IPS-18c (cell line): ENCODE data around the gene SMU1.

ENCODE experiments used
- H3K4me3 ChIP-seq: 2 replicates; pipeline ENCODE4 v1.7.0; 2013; ENCODE audit warnings: low read depth, mild to moderate bottlenecking, low read length, moderate library complexity; ENCODE audit not compliant: insufficient read depth
- H3K9me3 ChIP-seq: one replicate; pipeline ENCODE4 v1.6.1; 2013; ENCODE audit warnings: mild to moderate bottlenecking, low read length, moderate library complexity; ENCODE audit not compliant: control insufficient read depth, insufficient read depth

Gene SMU1

DNA sequence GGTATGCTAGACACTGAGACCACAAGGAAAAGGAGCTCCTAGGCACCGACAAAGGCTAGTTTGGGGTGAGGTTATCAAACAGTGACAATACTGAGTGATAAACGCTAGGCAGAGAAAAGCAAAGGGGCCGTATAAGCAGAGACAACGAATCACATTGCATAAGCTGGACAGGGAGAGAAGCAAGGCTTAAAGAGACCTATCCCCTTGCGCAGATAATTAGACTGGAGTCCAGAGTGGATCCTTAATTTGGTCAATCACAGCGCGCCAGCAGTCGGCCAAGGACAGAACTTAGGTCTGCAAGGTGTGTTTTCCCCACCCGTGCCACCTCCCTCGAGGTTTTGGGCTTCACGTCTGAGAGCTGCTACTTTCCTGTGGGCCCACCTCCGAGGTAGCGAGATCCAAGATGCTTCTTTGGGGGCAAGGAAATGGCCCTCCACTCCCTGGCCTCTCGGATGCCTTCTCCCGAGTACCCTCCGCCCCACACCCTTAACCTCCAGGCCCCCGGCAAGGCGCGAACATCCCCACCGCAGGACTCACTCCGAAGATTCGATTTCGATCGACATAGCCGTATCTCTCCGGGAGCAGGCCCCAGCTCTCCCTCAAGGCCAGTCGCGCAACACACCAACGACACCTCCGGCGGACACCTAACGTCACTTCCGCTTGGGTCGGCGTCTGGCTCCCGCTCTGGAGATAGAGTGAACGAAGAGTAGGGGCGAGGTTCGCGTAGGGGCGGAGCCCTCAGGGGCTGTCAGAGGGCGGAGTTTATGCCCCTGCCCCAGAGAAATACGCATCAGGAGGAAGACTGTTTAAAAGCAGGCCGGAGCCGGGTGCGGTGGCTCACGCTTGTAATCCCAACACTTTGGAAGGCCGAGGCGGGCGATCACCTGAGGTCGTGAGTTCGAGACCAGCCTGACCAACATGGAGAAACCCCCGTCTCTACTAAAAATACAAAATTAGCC, at the start of gene SMU1:
TSS of gene SMU1 (minus strand) at position 629 of the 959 bp plus-strand sequence. CDS start at position 563, 66 bp downstream.
- no peaks in the 10 kb centered on the region for H3K9me3 ChIP-seq

DNA sequence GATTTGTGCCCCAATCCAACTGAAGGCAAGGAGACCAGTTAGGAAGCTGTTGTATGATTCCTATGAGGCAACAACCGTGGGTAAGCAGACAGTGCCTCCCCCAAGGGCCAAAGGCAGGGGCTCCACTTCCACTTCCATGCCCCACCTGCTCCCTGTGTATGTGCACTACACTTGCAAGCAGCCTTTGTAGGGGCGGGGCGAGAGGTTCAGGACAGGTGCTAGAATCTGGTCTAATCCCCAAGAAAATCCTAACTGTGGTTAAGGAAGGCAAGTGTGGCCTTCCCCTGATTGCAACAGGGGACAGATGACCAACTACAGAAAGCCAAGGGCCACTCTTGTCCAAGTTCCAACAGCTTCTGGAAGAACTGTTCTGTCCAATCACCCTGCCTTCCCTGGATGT, 49.0 kb upstream of the SMU1 start:
- no peak overlapping the region for H3K4me3 ChIP-seq
- no peaks in the 10 kb centered on the region for H3K9me3 ChIP-seq

More for the DNA sequence above, at the start of gene SMU1:
- H3K4me3 ChIP-seq = peak within 1 kb of the TSS; percentile 95

DNA sequence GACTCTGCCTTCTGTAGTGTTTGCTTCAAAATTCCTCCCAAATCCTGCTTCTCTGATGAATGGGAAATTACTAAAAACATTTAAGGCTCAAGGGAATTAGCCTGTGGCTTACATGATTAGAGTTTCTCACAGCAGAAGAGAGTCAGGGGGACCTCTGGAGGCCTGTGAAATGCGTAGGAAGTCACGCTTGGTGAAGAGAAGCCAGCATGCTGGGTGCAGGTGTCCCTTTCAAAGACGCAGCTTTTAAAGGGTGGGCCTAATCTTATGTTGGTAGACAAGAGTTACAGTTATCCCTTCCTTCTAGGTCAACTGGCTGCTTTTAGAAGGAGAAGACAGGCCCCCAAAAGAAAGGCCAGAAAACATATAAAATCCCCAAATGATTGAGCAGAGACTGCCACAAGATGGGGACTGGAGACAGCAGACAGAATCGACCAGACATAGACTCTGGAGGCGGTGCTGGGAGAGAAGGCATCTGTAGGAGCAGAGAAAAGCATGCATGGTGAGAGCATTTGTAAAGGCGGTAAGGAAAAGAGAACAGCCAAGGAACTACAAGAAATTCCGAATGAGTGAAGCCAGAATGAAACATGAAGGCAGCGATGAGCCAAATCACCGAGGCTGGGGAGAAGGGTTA, 48.4 kb upstream of the SMU1 start:
- Histone ChIP-seq H3K4me3 (no peak overlapping the region), H3K9me3 (no peaks in the 10 kb centered on the region)

DNA sequence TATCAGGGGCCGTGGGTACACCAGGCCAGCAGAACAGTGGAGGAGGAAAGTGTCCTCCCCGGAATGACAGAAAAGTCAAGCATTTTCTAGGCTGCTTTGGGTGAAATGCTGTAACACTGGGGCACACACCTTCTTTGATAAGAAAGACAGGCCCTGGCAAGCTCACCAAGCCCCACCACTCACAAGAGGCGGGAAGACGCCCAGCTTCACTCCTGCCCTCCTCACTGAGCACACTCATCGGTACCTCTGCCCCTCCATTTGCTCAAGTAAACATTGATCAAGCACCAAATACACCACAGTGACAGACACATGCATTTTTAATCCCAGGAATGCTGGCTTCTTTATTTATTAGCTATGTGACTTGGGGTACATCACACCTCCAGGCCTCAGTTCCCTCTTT, 47.6 kb upstream of the SMU1 start:
- Histone ChIP-seq H3K4me3 (no peak overlapping the region), H3K9me3 (no peaks in the 10 kb centered on the region)

DNA sequence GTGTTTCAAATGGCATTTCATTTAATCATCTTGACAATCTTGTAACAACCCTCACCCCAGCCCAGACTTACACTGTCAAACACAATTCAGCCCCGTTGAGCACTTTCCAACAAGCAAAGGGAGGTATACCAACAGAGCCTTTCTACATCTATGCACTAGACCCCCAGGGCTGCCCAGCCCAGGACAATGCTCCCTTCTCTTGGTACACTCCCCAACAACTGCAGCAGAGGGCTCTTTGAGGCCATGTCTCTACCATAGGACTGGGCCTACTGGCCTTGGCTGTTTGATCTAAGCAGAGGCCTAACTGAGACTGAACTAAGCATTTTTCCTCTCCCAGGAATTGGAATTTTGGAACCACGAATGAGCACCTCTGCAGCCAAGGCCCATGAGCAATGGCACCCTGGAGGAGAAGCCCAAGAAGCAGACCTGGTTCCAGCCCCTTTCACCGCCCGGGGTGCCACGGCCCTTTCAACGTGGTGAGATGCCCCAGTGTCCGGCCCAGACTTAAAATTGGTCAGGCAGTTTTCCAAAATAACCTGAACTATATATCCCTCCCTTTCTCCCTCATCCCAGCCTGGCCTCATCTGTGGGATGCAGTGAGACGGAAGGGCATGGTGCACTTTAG, 47.0 kb upstream of the SMU1 start:
- Histone ChIP-seq H3K4me3 (no peak overlapping the region), H3K9me3 (no peaks in the 10 kb centered on the region)

DNA sequence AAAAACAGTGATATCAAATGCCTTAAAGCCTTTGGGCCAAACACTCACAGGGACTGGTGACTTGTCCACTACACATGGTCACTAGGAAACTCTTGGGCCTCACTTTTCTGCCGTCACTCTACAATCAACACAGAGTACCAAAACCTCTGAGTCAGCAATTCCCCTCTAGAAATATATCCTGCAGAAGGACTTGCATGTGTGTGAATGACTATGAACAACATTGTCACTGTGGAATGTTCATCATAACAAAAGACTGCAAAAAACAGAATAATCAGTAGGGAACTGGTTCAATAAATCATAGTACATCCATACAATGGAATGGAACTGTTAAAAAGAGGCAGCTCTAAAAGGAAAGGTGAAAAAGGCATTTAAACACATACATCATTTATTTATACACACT, 44.1 kb upstream of the SMU1 start:
- H3K4me3 ChIP-seq = no peak overlapping the region
- H3K9me3 ChIP-seq = no peaks in the 10 kb centered on the region

DNA sequence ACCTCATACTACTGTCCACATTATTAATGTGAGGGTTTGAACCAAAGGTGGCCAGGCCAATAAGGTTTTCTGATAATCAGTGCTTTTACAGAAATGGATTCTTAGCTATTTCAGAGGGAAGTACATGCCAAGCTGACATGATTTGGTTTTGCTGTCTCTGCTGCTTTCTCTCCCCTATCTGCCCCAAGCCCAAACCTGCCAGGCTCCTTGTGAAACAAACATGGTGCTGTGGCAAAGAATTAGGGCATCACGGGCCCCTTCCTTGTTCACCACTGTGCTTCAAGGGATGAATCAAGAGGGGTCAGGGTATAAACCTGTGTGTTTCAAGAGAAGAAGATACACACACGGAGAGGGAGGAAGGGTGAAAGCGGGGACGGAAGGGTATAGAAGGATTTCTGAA, 41.3 kb upstream of the SMU1 start:
- Histone ChIP-seq H3K4me3 (no peak overlapping the region), H3K9me3 (no peaks in the 10 kb centered on the region)

DNA sequence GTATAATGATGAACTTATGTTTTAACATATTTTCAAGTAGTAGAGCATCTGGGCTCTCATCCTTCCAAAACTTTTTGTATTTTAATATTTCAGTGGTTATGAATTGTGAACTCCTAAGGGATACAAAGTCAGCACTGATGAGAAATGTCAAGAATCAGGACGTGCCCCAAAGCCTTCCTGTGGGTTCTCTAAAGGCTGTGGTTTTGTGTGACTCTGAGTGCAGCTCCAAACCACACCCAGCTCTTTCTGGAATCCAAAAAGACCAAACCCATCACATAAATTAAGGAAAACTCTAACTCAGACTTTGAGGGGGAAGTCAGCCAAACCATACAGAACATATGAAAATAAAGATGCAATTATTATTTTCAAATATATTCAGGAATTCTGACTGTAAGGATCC, 40.8 kb upstream of the SMU1 start:
- no peak overlapping the region for H3K4me3 ChIP-seq

DNA sequence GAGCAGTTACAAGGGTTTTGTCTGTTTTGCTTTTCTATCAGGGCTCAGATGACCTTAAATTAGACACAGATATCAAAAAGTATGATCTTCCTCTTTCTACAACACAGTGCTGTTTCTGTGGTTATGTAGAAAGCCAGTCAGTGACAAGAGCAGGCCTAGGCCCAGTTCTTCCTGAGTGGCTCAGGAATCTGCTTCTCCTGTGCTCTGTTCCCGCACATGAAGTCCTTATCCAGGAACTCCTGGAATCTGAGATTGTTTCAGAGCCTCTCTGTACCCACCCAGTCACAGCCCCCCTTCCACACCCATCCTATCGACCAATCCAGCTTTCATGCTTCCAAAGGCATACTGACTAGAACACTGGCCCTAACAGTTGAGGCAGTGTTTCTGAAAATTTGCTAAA, 40.4 kb upstream of the SMU1 start:
- no peaks in the 10 kb centered on the region for H3K9me3 ChIP-seq
- no peak overlapping the region for H3K4me3 ChIP-seq

More for the DNA sequence above, 40.8 kb upstream of the SMU1 start:
- no peaks in the 10 kb centered on the region for H3K9me3 ChIP-seq

DNA sequence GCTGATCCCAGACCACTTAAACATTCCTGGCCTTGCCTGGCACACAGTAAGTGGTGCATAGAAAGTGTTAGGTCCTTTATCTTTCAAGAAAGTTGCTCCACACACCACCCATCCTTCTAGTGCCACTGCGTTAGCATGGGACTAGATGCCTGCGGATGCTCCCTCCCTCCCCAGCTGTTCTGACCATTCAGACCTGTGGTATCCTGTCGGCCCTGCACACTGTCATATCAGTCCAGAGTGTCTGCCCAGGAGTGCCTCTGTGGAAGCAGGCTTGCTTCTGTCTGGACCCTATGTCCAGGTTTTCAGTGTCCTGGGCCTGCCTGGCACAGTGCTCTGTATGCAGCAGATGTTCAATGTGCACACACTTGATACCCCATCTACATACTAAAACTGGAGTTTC, 38.3 kb upstream of the SMU1 start:
- H3K4me3 ChIP-seq = no peak overlapping the region

DNA sequence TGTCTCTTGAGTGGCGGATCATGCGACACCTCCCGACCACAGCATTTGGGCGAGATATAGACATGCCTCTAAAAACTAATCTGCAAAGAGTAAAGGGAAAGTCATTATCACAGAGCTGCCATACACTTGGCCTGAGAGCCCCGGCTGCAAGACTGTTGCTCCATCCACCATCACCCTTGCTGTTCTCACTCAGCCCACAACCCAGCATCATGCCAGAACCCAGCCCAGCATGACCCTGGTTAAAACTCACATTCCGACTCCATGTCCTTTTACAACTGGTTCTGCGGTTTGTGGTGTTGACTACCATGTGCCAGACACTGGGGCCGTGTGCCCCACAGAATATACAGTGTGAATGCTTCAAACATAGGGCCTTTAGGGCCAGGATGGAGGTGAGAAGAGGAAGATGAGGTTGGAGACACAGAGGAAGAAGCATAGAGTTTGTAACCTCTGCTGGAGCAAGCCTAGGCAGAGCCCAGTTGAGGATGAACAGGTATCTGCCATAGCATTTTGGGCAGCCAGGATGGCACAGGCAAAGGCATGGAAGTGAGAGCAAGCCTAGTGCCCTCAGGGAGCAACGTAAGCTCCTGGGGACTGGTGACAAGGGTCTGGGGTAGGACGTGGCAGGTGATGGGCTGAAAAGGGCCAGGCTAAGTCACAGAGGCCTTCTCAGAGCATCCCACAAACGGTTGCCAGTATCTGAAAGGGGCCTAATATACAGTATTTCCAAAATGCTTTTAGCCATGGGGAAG, 37.5 kb upstream of the SMU1 start:
- Histone ChIP-seq H3K4me3 (no peak overlapping the region), H3K9me3 (no peaks in the 10 kb centered on the region)

More for the DNA sequence above, 38.3 kb upstream of the SMU1 start:
- H3K9me3 ChIP-seq = no peaks in the 10 kb centered on the region

DNA sequence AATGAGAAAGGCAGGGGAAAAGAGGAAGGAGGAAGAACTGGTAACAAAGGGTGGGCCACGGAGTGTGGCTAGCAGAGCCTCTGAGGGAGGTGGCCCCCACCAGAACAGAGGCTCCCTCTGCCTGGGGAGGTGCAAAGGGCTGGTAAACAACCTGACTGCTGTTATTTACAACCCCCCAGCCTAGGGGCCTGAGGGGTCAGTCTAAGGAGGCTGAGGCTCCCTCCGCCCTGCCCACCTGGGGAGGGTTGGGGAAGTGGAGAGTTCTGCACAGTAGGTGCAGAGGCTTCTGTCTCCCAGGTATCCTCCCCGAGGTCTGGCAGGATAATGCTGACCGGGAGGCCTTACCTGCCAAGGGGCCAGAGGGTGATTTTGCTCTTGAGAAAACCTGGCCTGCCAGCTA, 35.6 kb upstream of the SMU1 start:
- no peaks in the 10 kb centered on the region for H3K9me3 ChIP-seq
- no peak overlapping the region for H3K4me3 ChIP-seq

DNA sequence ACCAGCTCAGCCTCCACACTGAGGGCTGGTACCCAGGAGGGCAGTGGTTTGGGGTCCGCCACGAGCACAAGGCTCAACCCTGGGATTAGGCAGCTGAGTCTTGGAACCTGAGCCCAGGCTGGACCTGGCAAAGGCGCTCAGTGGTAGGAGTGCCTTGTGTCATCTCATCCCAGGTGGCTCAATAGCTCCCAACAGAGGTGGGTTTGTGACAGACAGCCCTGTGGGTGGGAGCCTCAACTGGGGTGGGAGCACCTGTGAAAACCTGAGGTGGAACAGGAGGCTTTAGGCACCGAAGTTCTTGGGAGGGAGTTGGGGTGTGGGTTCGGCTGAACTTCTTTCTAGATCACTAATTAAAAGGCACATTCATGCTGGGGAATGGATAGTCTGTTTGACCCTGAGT, 35.2 kb upstream of the SMU1 start:
- no peaks in the 10 kb centered on the region for H3K9me3 ChIP-seq
- no peak overlapping the region for H3K4me3 ChIP-seq

DNA sequence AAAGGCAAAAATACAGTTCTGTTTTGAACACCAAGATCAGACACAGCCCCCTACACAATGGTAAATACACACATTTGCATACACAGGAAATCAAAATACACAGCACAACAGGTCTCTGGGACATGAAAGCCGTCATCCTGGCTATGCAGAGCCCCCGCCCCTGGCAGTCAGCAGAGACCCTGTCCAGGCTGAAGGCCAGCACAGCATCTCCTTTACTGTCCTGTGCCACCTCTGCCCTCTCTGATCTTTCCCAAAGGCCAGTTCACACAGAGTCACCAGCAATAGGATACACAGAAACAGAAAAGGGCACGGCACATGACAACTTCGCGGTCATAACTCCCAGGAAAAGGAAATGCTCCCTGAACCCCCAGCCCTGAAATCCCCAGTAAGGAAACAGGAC, 34.2 kb upstream of the SMU1 start:
- no peaks in the 10 kb centered on the region for H3K9me3 ChIP-seq
- no peak overlapping the region for H3K4me3 ChIP-seq

DNA sequence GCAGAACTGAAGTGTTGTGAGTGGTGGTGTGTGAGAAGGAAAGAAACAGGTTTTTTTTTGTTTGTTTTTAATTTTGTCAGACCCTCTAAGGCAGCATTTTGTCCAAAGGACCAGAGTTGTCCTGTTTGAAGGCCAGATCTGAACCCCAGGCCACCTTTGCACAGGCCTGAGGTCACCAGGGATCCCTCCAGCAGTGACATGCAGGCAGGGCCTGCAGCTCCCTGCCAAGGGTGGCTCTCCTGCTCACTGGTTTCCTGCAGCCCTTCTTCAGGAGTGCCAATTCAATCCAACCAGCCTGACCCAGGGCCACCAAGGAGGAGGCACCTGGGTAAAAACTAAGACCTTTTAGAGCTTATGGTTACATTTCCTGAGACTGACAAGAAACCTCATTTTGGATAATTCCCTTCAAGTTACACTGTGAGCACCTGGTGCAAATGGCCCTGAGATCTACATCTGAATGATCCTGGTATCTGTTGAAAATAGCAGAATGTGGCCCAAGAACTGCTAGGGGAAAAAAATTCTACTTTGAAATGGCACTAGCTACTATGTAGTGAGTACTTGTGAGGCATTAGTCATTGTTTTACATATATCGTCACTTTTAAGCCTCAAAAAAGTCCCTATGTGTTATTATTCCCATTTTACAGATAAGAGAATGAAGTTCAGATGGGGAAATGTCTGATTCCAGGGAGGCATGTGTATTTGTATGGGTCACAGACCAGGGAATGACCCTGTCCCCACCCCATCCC, 33.5 kb upstream of the SMU1 start:
- H3K4me3 ChIP-seq = no peak overlapping the region
- H3K9me3 ChIP-seq = no peaks in the 10 kb centered on the region

DNA sequence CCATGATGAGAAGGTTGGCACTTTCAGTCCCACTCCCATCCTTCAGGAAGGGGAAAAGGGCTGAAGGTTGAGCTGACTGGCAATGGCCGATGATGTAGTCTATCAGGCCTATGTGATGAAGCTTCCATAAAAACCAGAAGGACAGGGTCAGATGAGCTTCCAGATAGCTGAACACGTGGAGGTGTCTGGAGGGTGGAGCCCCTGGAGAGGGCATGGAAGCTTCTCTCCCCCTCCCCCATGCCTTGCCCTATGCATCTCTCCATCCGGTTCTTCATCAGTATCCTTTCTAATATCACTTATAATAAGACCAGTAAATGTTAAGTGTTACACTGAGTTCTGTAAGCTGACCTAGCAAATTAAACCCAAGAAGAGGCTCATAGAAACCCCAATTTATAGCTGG, 32.6 kb upstream of the SMU1 start:
- Histone ChIP-seq H3K9me3 (peaks cover 2% of the 10 kb centered on the region), H3K4me3 (no peak overlapping the region)

DNA sequence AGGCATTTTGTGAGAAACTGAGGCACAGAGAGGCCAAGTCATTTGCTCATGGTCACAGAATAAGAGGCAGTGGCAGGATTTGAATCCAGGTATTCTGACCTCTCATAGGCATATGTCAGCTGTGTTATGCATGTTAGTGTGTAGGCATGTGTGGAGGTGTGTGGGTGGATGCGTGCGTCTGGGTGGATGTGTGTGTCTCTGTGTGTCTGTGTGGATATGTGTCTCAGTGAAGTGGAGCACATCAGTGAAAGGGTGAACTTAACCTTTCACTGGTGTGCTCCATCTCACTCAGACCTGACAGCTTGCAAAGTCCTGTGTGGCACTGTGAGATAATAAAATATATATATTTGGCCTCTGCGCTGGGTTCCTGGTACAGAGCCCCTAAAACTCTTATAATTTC, 32.0 kb upstream of the SMU1 start:
- Histone ChIP-seq H3K9me3 (peaks cover 2% of the 10 kb centered on the region), H3K4me3 (no peak overlapping the region)
